WTC11 (cell line): ENCODE results near the gene SUSD1.

ENCODE experiments used
- CTCF ChIP-seq: fragments of 200-600 bp; IDR thresholded peaks from 2 replicates; pipeline ENCODE4 v1.8.0; 2022; ENCODE audit warnings: antibody characterized with exemption
- IRF2 ChIP-seq: sonication (generic); formaldehyde crosslinking; IDR thresholded peaks from 2 replicates; pipeline ENCODE4 v1.8.0; 2022; ENCODE audit warnings: low read depth, missing genetic modification reagents, borderline replicate concordance
- JUN ChIP-seq: sonication (generic); formaldehyde crosslinking; IDR thresholded peaks from 2 replicates; pipeline ENCODE4 v1.8.0; 2023; ENCODE audit warnings: mild to moderate bottlenecking, missing genetic modification reagents
- MLX ChIP-seq: sonication (generic); formaldehyde crosslinking; IDR thresholded peaks from 2 replicates; pipeline ENCODE4 v1.8.1; 2023; ENCODE audit warnings: mild to moderate bottlenecking, missing genetic modification reagents, moderate library complexity
- SP1 ChIP-seq: sonication (generic); formaldehyde crosslinking; conservative IDR thresholded peaks from 2 replicates; pipeline ENCODE4 v1.8.1; 2022; ENCODE audit warnings: missing genetic modification reagents

DNA sequence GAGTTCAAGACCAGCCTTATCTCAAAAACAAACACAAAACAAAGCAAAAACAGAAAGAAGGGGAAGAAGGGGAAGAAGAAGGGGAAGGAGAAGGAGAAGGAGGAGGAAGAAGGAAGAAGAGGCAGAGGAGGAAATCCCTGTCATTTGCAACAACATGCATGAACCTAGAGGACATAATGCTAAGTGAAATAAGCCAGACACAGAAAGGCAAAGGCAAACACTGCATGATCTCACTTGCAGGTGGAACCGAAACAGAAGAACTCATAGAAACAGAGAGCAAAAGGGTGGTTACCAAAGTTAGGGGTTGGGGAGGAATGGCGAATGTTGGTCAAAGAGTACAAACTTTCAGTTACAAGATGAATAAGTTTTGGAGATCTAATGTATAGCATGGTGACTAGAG lies 143.1 kb downstream of the SUSD1 start:
- no peak for TF ChIP-seq MLX (CRISPR knock-in tag)
- no peak for TF ChIP-seq SP1 (CRISPR knock-in tag)
- no peak for TF ChIP-seq CTCF
- TF ChIP-seq IRF2 (CRISPR knock-in tag), result no peak
- no peak for TF ChIP-seq JUN
